ENCODE data around the gene UFD1.

GRCh38 chr22:19443544-19444211 lies 35.3 kb downstream of the UFD1 start:
- TF ChIP-seq CTCF (conservative IDR thresholded peaks at IDR 0.05 in 1 of 2, IDR thresholded peaks at IDR 0.05 in 1 of 2; ENCODE audit: extremely low read depth in 1 of 2, insufficient read depth in 1 of 2, low read depth in 1 of 2, low read length in 2 of 2) = no peak
- TF ChIP-seq EZH2 (IDR thresholded peaks at IDR 0.05; ENCODE audit: borderline replicate concordance, low read length) = no peak
